Endodermal cell (in vitro differentiated cells): ENCODE measurements around the gene ADCYAP1R1. TPM values are rescaled to one million over a fixed set of nuclear protein-coding genes. Genes with fewer than 3 reads are reported as not detected.

Experiments
- DNase-seq: peaks from one replicate; pipeline ENCODE4 v3.0.0-alpha.2; 2017
- H3K27ac ChIP-seq: 2 replicates; pipeline ENCODE4 v1.5.1; 2013; ENCODE audit warnings: mild to moderate bottlenecking, low read depth, low read length, moderate library complexity
- H3K27me3 ChIP-seq: 2 replicates; pipeline ENCODE4 v1.6.1; 2013; ENCODE audit warnings: mild to moderate bottlenecking, low read length, moderate library complexity; ENCODE audit not compliant: insufficient read depth, control insufficient read depth, poor library complexity, severe bottlenecking
- H3K36me3 ChIP-seq: 2 replicates; pipeline ENCODE4 v1.7.0; 2013; ENCODE audit warnings: mild to moderate bottlenecking, low read length, moderate library complexity; ENCODE audit not compliant: control insufficient read depth, insufficient read depth
- H3K4me1 ChIP-seq: one replicate; pipeline ENCODE4 v1.7.0; 2013; ENCODE audit warnings: low read length; ENCODE audit not compliant: control insufficient read depth, insufficient read depth
- H3K4me3 ChIP-seq: 2 replicates; pipeline ENCODE4 v1.5.1; 2013; ENCODE audit warnings: mild to moderate bottlenecking, low read length, moderate library complexity
- H3K9ac ChIP-seq: 2 replicates; pipeline ENCODE4 v1.6.1; 2013; ENCODE audit warnings: mild to moderate bottlenecking, low read length, moderate library complexity; ENCODE audit not compliant: poor library complexity, severe bottlenecking; ENCODE audit errors: extremely low read depth
- H3K9me3 ChIP-seq: 2 replicates; pipeline ENCODE4 v1.6.1; 2013; ENCODE audit warnings: mild to moderate bottlenecking, low read length, moderate library complexity; ENCODE audit not compliant: control insufficient read depth
- H3K27ac Mint-ChIP-seq: 2 replicates; pipeline ENCODE4 v1.8.0; 2020; ENCODE audit warnings: mixed read lengths
- H3K27me3 Mint-ChIP-seq: 2 replicates; pipeline ENCODE4 v1.8.0; 2021; ENCODE audit warnings: mild to moderate bottlenecking, mixed read lengths; ENCODE audit not compliant: insufficient read depth
- H3K36me3 Mint-ChIP-seq: 2 replicates; pipeline ENCODE4 v1.8.0; 2020; ENCODE audit warnings: low read depth, mixed read lengths
- H3K4me1 Mint-ChIP-seq: 2 replicates; pipeline ENCODE4 v1.8.0; 2020; ENCODE audit warnings: mixed read lengths
- H3K4me3 Mint-ChIP-seq: 2 replicates; pipeline ENCODE4 v1.8.0; 2020; ENCODE audit warnings: mild to moderate bottlenecking, moderate library complexity, mixed read lengths
- H3K9me3 Mint-ChIP-seq: 2 replicates; pipeline ENCODE4 v1.8.0; 2020; ENCODE audit warnings: mild to moderate bottlenecking, mixed read lengths
- CTCF ChIP-seq: fragments of 200-600 bp; sonication (generic); conservative IDR thresholded peaks from 2 replicates; pipeline ENCODE4 v1.5.0; 2021; ENCODE audit warnings: antibody characterized with exemption, mild to moderate bottlenecking
- WGBS, 2 experiments: methylation state at CpG; one replicate each; pipeline versions ENCODE4 v1.1.5 to v1.1.7; 2013; ENCODE audit warnings: missing lambda C conversion rate in 2 of 2, mixed read lengths in 1 of 2; ENCODE audit not compliant: insufficient coverage in 1 of 2, insufficient read length in 1 of 2; 5-methylcytosine and 5-hydroxymethylcytosine counted together
- total RNA-seq, 2 donors: library from RNA; stranded (reverse); fragmentation: NEBNext Ultra II Directional in 1 of 2; extraction: Animal tissue kit (Norgen Biotek cat#: 25700) in 1 of 2; gene quantifications; 2 replicates in 1 of 2; 3 replicates in 1 of 2; pipeline ENCODE4 v1.2.1, GENCODE V29; 2021

ADCYAP1R1 gene
- total RNA-seq, 2 donors from 2014 or later, result 1.2 to 2.1 TPM

GRCh38 chr7:31004393-31004792, 47.7 kb upstream of the ADCYAP1R1 start:
- Histone ChIP-seq H3K27me3 (no peaks in the 10 kb centered on the region), H3K27ac (no peak overlapping the region), H3K9me3 (peaks cover 9% of the 10 kb centered on the region), H3K4me3 (no peak overlapping the region), H3K9ac (no peak overlapping the region), H3K36me3 (no peaks in the 10 kb centered on the region), H3K4me1 (peaks cover 6% of the 10 kb centered on the region)
- Mint-ChIP-seq H3K4me3 (no peak overlapping the region), H3K27ac (no peak overlapping the region), H3K36me3 (no peaks in the 10 kb centered on the region), H3K4me1 (peaks cover 26% of the 10 kb centered on the region), H3K9me3 (peaks cover 6% of the 10 kb centered on the region), H3K27me3 (peaks cover 2% of the 10 kb centered on the region)
- TF ChIP-seq CTCF, result no peak
- no peak for DNase-seq
- 84 to 100% methylated on average over 1 of the region's 1 CpG for WGBS, 2 experiments

- no peak overlapping the region for H3K4me3 Mint-ChIP-seq
- H3K27ac Mint-ChIP-seq, result no peak overlapping the region
- TF ChIP-seq CTCF, result no peak
- H3K27me3 Mint-ChIP-seq, result peaks cover 7% of the 10 kb centered on the region
- Histone ChIP-seq H3K9ac (no peak overlapping the region), H3K27me3 (no peaks in the 10 kb centered on the region), H3K4me3 (no peak overlapping the region), H3K4me1 (peaks cover 6% of the 10 kb centered on the region), H3K9me3 (peaks cover 9% of the 10 kb centered on the region), H3K36me3 (no peaks in the 10 kb centered on the region), H3K27ac (no peak overlapping the region)
- 85 to 91% methylated on average over 6 of the region's 6 CpGs for WGBS, 2 experiments
- H3K4me1 Mint-ChIP-seq, result peaks cover 13% of the 10 kb centered on the region
- no peaks in the 10 kb centered on the region for H3K36me3 Mint-ChIP-seq
- H3K9me3 Mint-ChIP-seq, result peaks cover 6% of the 10 kb centered on the region
- no peak for DNase-seq
Measured at GRCh38 chr7:31006857-31007256, 45.3 kb upstream of the ADCYAP1R1 start.

- Histone ChIP-seq H3K4me3 (no peak overlapping the region), H3K9ac (no peak overlapping the region), H3K36me3 (no peaks in the 10 kb centered on the region), H3K4me1 (peaks cover 6% of the 10 kb centered on the region), H3K27ac (no peak overlapping the region), H3K9me3 (peaks cover 9% of the 10 kb centered on the region), H3K27me3 (no peaks in the 10 kb centered on the region)
- H3K27me3 Mint-ChIP-seq, result peaks cover 7% of the 10 kb centered on the region
- peaks cover 13% of the 10 kb centered on the region for H3K4me1 Mint-ChIP-seq
- WGBS, 2 experiments, result 81 to 100% methylated on average over 1 to 5 of the region's 5 CpGs
- peaks cover 6% of the 10 kb centered on the region for H3K9me3 Mint-ChIP-seq
- H3K4me3 Mint-ChIP-seq, result no peak overlapping the region
- no peak for TF ChIP-seq CTCF
- no peaks in the 10 kb centered on the region for H3K36me3 Mint-ChIP-seq
- DNase-seq, result no peak
- no peak overlapping the region for H3K27ac Mint-ChIP-seq
Measured at GRCh38 chr7:31007634-31008033, 44.5 kb upstream of the ADCYAP1R1 start.
